Heart left ventricle (tissue), 16 donors: ENCODE data around the gene GSTM3. TPM values are rescaled to one million over a fixed set of nuclear protein-coding genes. Genes with fewer than 3 reads are reported as not detected.

Experiments
- ATAC-seq, 4 donors: fragments of 200-7000 bp; cut with Tn5 transposase; one replicate each; pipeline ENCODE4 v1.9.1; 2020 to 2022; ENCODE audit warnings: moderate library complexity in 4 of 4, mild to moderate bottlenecking in 3 of 4, moderate number of reproducible peaks in 1 of 4
- DNase-seq, 5 donors: peaks; one replicate each; pipeline ENCODE4 v3.0.0-alpha.2; 2020
- H3K27ac ChIP-seq, 12 donors: fragments of 200-600 bp; sonication (generic) in 4 of 12; one replicate each; pipeline versions ENCODE4 v1.5.0 to v1.8.0; 2016 to 2022; ENCODE audit warnings: mild to moderate bottlenecking in 2 of 12
- H3K27me3 ChIP-seq, 9 donors: fragments of 200-600 bp; sonication (generic) in 2 of 9; one replicate each; pipeline versions ENCODE4 v1.5.1 to v1.8.0; 2016 to 2022; ENCODE audit warnings: mild to moderate bottlenecking in 3 of 9
- H3K36me3 ChIP-seq, 9 donors: fragments of 200-600 bp; sonication (generic) in 2 of 9; one replicate each; pipeline versions ENCODE4 v1.5.0 to v1.8.0; 2018 to 2022; ENCODE audit warnings: mild to moderate bottlenecking in 2 of 9
- H3K4me1 ChIP-seq, 12 donors: fragments of 200-600 bp; sonication (generic) in 4 of 12; one replicate each; pipeline versions ENCODE4 v1.5.0 to v1.8.0; 2016 to 2022; ENCODE audit warnings: mild to moderate bottlenecking in 3 of 12
- H3K4me3 ChIP-seq, 12 donors: fragments of 200-600 bp; sonication (generic) in 4 of 12; one replicate each; pipeline versions ENCODE4 v1.5.0 to v1.8.0; 2017 to 2022; ENCODE audit warnings: mild to moderate bottlenecking in 9 of 12, moderate library complexity in 4 of 12
- H3K9me3 ChIP-seq, 12 donors: fragments of 200-600 bp; sonication (generic) in 4 of 12; one replicate each; pipeline versions ENCODE4 v1.5.0 to v1.8.0; 2016 to 2022; ENCODE audit warnings: mild to moderate bottlenecking in 1 of 12
- POLR2A ChIP-seq, 2 donors: fragments of 450-650 bp; IDR thresholded peaks; one replicate each; pipeline ENCODE4 v1.6.1; 2017; ENCODE audit warnings: antibody characterized with exemption in 2 of 2, mild to moderate bottlenecking in 2 of 2, moderate library complexity in 2 of 2
- WGBS, 4 donors: extraction: QIAGEN DNeasy Blood & Tissue Kit in 2 of 4; methylation state at CpG; one replicate each; pipeline versions ENCODE4 v1.1.5 to v1.1.7; 2013 to 2018; 5-methylcytosine and 5-hydroxymethylcytosine counted together
- intact Hi-C, 10 donors: fragments of 100-400 bp; cut with DNase I; formaldehyde crosslinking; loops; one replicate each; pipeline versions ENCODE4 v1.11.1 to v1.14.2; 2022
- polyA plus RNA-seq, 2 donors: library from polyadenylated mRNA; stranded (reverse); fragments of 200-250 nt; gene quantifications; one replicate each; pipeline ENCODE4 v1.2.3, GENCODE V29; 2013
- total RNA-seq, 9 donors: library from RNA; depleted of rRNA in 2 of 9; stranded (reverse); fragments of >200 nt in 2 of 9; fragmentation: NEBNext Ultra II Directional in 3 of 9; extraction: Animal tissue kit (Norgen Biotek cat#: 25700) in 3 of 9; gene quantifications; one replicate each; pipeline versions ENCODE4 v1.1.0 to v1.2.4, GENCODE V29; 2016 to 2023
- TF ChIP-seq, protein P1 (sequence below), 12 donors: fragments of 200-600 bp; sonication (generic) in 4 of 12; IDR thresholded peaks; one replicate each; pipeline versions ENCODE4 v1.5.0 to v1.8.0; 2018 to 2022; ENCODE audit warnings: antibody characterized with exemption in 12 of 12, mild to moderate bottlenecking in 5 of 12
- donor health status: ischemic (EF 13 %, LVEDD 7.1; RV severe dilation, severe dysfunction).
- donor health status: healthy with polysubstance abuse.
- donor health status: DM: no; HTN: yes; CAD: no.
- donor health status: DM: no; HTN: no; CAD: no.
- donor health status: ischemic (EF 25% LVEDD 6.9; RV normal size, moderate dysfunction).
- donor health status: ischemic (EF 25% LVEDD 5.7; RV mildly dilated, moderate dysfunction).
- donor health status: healthy.
- donor health status: DM: yes; HTN: yes; CAD: no.
- donor health status: ischemic (EF 35%, LVEDD 5.7; RV mildly dilated, moderate dysfunction).
- donor health status: nonischemic (EF 11% LVEDD 7.7; RV severe dilation, severe dysfunction).
- donor health status: DM: yes; HTN: yes; CAD: no.
- donor health status: PGD.
- donor health status: ischemic (EF 29% LVEDD 5.4; RV normal size, mild dysfunction).
- donor health status: nonischemic (EF 23%, LVEDD 6.1; RV moderate dilation, normal function).

Gene GSTM3
- total and polyA plus RNA-seq, 11 donors: 52.3 to 237 (median 91.5) TPM

DNA sequence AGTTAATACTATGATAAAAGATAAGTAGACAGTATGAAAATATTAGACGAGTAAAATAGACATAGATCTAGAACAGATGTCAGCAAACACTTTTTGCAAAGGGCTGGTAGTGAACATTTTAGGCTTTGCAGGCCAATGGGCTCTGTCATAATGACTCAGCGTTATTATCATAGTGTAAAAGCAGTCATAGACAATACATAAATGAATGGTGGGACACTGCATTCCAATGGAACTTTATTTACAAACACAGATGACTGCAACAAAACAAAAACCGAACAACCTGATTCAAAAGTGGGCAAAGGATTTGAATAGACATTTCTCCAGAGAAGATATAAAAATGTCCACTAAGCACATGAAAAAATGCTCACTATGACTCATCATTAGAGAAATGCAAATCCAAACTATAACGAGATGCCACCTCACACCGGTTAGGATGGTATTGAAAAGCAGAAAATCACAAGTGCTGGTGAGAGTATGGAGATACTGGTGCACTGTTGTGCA, 21.5 kb downstream of the GSTM3 start:
- H3K36me3 ChIP-seq: no peaks in the 10 kb centered on the region
- TF ChIP-seq POLR2A (IDR thresholded peaks at IDR 0.05): no peak
- TF ChIP-seq, protein P1, sequence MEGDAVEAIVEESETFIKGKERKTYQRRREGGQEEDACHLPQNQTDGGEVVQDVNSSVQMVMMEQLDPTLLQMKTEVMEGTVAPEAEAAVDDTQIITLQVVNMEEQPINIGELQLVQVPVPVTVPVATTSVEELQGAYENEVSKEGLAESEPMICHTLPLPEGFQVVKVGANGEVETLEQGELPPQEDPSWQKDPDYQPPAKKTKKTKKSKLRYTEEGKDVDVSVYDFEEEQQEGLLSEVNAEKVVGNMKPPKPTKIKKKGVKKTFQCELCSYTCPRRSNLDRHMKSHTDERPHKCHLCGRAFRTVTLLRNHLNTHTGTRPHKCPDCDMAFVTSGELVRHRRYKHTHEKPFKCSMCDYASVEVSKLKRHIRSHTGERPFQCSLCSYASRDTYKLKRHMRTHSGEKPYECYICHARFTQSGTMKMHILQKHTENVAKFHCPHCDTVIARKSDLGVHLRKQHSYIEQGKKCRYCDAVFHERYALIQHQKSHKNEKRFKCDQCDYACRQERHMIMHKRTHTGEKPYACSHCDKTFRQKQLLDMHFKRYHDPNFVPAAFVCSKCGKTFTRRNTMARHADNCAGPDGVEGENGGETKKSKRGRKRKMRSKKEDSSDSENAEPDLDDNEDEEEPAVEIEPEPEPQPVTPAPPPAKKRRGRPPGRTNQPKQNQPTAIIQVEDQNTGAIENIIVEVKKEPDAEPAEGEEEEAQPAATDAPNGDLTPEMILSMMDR (IDR thresholded peaks at IDR 0.05): no peak
- H3K27me3 ChIP-seq: no peaks in the 10 kb centered on the region
- no peaks in the 10 kb centered on the region for H3K9me3 ChIP-seq
- WGBS, 4 donors: 81 to 89% (median 83%) methylated on average over 5 of the region's 5 CpGs
- intact Hi-C loops: loop anchor here in 7 of 10 donors (2.0 to 5.0 kb wide), 2 partner anchors 53 kb away; no protein-coding TSS in a partner anchor
- DNase-seq (no peak), ATAC-seq (no peak)
- H3K4me3 ChIP-seq: no peak overlapping the region
- no peak overlapping the region for H3K27ac ChIP-seq
- H3K4me1 ChIP-seq: peaks cover 0 to 8% (median 0%) of the 10 kb centered on the region in 12 donors

DNA sequence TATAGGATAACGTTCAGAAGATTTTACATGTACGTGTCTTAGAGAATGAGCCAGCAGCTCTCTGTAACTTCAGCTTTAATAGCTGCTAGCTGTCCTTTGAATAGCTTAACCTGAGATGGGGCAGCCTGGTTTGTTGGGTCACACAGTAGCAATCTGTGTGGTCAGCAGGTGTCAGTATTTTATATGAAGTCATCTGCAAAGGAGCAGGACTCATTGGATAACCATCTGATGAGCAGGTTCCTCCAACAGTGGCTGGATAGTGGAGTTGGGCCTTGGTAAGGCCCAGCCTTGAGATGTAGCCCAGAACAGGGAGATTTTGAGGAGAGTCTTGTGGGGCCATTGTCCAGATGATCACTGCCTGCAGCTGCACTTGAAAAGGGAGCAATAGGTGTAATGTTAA, 22.3 kb downstream of the GSTM3 start:
- 84 to 92% (median 88%) methylated on average over 2 of the region's 2 CpGs for WGBS, 4 donors
- Histone ChIP-seq H3K36me3 (no peaks in the 10 kb centered on the region), H3K9me3 (no peaks in the 10 kb centered on the region), H3K4me1 (peaks cover 0 to 8% (median 0%) of the 10 kb centered on the region in 12 donors), H3K27me3 (no peaks in the 10 kb centered on the region), H3K4me3 (no peak overlapping the region), H3K27ac (no peak overlapping the region)
- DNase-seq (no peak), ATAC-seq (peak in 3 of 4 donors; percentile 64 to 69 (median 67))
- intact Hi-C loops: loop anchor here in 8 of 10 donors (1.0 to 5.0 kb wide), 3 partner anchors 54 to 55 kb away; no protein-coding TSS in a partner anchor
- TF ChIP-seq, protein P1 (IDR thresholded peaks at IDR 0.05): peak in 9 of 12 donors; percentile 4 to 43 (median 36)
- no peak for TF ChIP-seq POLR2A (IDR thresholded peaks at IDR 0.05)

DNA sequence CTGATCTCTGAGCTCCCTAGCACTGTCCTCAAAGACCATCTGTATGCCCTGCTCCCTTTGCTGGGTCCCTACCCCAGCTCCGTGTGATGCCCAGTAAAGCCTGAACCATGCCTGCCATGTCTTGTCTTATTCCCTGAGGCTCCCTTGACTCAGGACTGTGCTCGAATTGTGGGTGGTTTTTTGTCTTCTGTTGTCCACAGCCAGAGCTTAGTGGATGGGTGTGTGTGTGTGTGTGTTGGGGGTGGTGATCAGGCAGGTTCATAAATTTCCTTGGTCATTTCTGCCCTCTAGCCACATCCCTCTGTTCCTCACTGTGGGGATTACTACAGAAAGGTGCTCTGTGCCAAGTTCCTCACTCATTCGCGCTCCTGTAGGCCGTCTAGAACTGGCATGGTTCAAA, 23.1 kb downstream of the GSTM3 start:
- TF ChIP-seq POLR2A (IDR thresholded peaks at IDR 0.05): no peak
- TF ChIP-seq, protein P1 (IDR thresholded peaks at IDR 0.05): no peak
- DNase-seq: no peak
- no peak overlapping the region for H3K27ac ChIP-seq
- no peaks in the 10 kb centered on the region for H3K9me3 ChIP-seq
- no peaks in the 10 kb centered on the region for H3K27me3 ChIP-seq
- no peak for ATAC-seq
- H3K4me3 ChIP-seq: no peak overlapping the region
- intact Hi-C loops: loop anchor here in 9 of 10 donors (1.0 to 5.0 kb wide), 3 partner anchors 55 to 56 kb away; no protein-coding TSS in a partner anchor
- H3K36me3 ChIP-seq: no peaks in the 10 kb centered on the region
- 84 to 92% (median 89%) methylated on average over 5 of the region's 5 CpGs for WGBS, 4 donors
- peaks cover 0 to 8% (median 0%) of the 10 kb centered on the region in 12 donors for H3K4me1 ChIP-seq

DNA sequence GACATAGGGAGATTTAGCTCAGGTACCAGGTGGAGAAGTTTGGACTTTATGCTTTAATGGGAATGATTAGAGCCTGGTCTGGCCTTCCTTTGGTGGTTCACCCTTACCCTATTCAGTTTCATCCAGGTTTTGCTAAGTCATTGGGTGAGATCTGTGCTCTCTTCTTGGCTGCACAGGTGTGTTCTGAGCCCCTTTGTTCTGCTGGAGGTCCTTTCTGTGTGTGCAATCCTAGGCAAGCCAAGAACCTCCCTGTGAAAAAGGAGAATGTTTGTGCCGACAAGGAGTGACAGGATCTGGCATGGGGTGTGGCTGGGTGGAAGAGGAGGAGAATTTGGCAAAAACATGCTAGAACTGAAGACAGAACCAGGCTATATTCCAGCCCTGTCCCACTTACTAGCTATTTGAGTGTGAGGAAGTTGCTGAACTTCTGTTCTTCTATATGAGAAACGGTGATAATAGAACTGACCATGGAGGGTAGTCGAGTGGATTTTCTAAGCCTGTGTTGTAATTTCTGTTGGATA, 24.2 kb downstream of the GSTM3 start:
- ATAC-seq: peak in 1 of 4 donors; percentile 14
- WGBS, 4 donors: 62 to 76% (median 69%) methylated on average over 3 of the region's 3 CpGs
- peaks cover 0 to 8% (median 0%) of the 10 kb centered on the region in 12 donors for H3K4me1 ChIP-seq
- peak overlapping the region in 1 of 12 donors; percentile 19 for H3K27ac ChIP-seq
- intact Hi-C loops: loop anchor here in 4 of 10 donors (2.0 to 5.0 kb wide), 2 partner anchors 56 kb away; no protein-coding TSS in a partner anchor
- H3K27me3 ChIP-seq: peaks cover 0 to 7% (median 0%) of the 10 kb centered on the region in 9 donors
- DNase-seq: no peak
- H3K9me3 ChIP-seq: no peaks in the 10 kb centered on the region
- no peaks in the 10 kb centered on the region for H3K36me3 ChIP-seq
- TF ChIP-seq, protein P1 (IDR thresholded peaks at IDR 0.05): no peak
- TF ChIP-seq POLR2A (IDR thresholded peaks at IDR 0.05): no peak
- no peak overlapping the region for H3K4me3 ChIP-seq
